Endothelial cell of umbilical vein (primary cell): ENCODE data around the gene DCUN1D1. TPM values are rescaled to one million over a fixed set of nuclear protein-coding genes. Genes with fewer than 3 reads are reported as not detected.

Source experiments
- BruUV-seq: library from RNA; stranded (reverse); fragments of 400-500 nt; replicated peaks from 2 replicates; lab custom pipeline; 2021; lab: Mats Ljungman, UMichigan
- CTCF ChIA-PET: fragments of 300-600, 350-600 bp; sonication (Branson Sonifier 250); formaldehyde crosslinking; loops from one replicate; lab custom pipeline; 2021; ENCODE audit warnings: antibody characterized with exemption, inconsistent platforms; lab: Charles Lee
- POLR2A ChIA-PET: fragments of 300-600, 350-600 bp; sonication (Branson Sonifier 250); formaldehyde crosslinking; loops from one replicate; lab custom pipeline; 2021; ENCODE audit warnings: antibody characterized with exemption, inconsistent platforms; lab: Charles Lee
- DNase-seq: peaks from one replicate; pipeline ENCODE4 v3.0.0-alpha.2; 2011; ENCODE audit warnings: low read depth, low spot score
- FAIRE-seq: peaks from 2 replicates; lab custom pipeline; 2011; peaks lifted over from hg19 to GRCh38; lab: Jason Lieb, UNC
- H2AFZ ChIP-seq: 2 replicates; pipeline ENCODE4 v1.6.0; 2012; ENCODE audit warnings: low read depth, low read length, control low read depth, inconsistent platforms
- H3K27ac ChIP-seq: 2 replicates; pipeline ENCODE4 v1.5.1; 2011; ENCODE audit warnings: low read depth, mild to moderate bottlenecking, control low read depth, low read length, moderate library complexity; ENCODE audit not compliant: insufficient read depth
- H3K27me3 ChIP-seq, 2 experiments: 2 replicates each; pipeline versions ENCODE4 v1.6.0 to v1.6.1; 2011; ENCODE audit warnings: low read length in 2 of 2, mixed read lengths in 1 of 2; ENCODE audit not compliant: control insufficient read depth in 2 of 2, insufficient read depth in 2 of 2
- H3K36me3 ChIP-seq, 2 experiments: 2 replicates in 1 of 2; 3 replicates in 1 of 2; pipeline ENCODE4 v1.5.1; 2011; ENCODE audit warnings: low read length in 2 of 2, mild to moderate bottlenecking in 1 of 2, moderate library complexity in 1 of 2; ENCODE audit not compliant: control insufficient read depth in 2 of 2, insufficient read depth in 2 of 2; ENCODE audit errors: extremely low read depth in 1 of 2
- H3K4me1 ChIP-seq: 3 replicates; pipeline ENCODE4 v1.5.1; 2011; ENCODE audit warnings: mild to moderate bottlenecking, low read length; ENCODE audit not compliant: control insufficient read depth, insufficient read depth; ENCODE audit errors: extremely low read depth
- H3K4me2 ChIP-seq: 2 replicates; pipeline ENCODE4 v1.6.1; 2011; ENCODE audit warnings: low read length, control low read depth, mixed read lengths; ENCODE audit not compliant: insufficient read depth
- H3K4me3 ChIP-seq, 3 experiments: fragments of 200-600 bp in 1 of 3; sonication (generic), shearing (Covaris generic) in 1 of 3; replicated peaks in 1 of 3; 2 replicates each; pipeline ENCODE4 v1.5.1; 2011 to 2016; ENCODE audit warnings: control low read depth in 3 of 3, low read length in 3 of 3, mild to moderate bottlenecking in 2 of 3, inconsistent platforms in 1 of 3, low read depth in 1 of 3, moderate library complexity in 1 of 3; ENCODE audit not compliant: insufficient read depth in 1 of 3
- H3K79me2 ChIP-seq: 2 replicates; pipeline ENCODE4 v1.6.0; 2012; ENCODE audit warnings: low read length, inconsistent platforms; ENCODE audit not compliant: control insufficient read depth, insufficient read depth
- H3K9ac ChIP-seq: replicated peaks from 2 replicates; pipeline ENCODE3; 2011; ENCODE audit warnings: low read length, control low read depth; ENCODE audit not compliant: insufficient read depth; ENCODE audit errors: extremely low read depth
- H3K9me1 ChIP-seq: replicated peaks from 3 replicates; pipeline ENCODE4 v1.6.0; 2011; ENCODE audit warnings: mild to moderate bottlenecking, low read length; ENCODE audit not compliant: control insufficient read depth, insufficient read depth; ENCODE audit errors: extremely low read depth
- H3K9me3 ChIP-seq: replicated peaks from 2 replicates; pipeline ENCODE4 v1.5.1; 2012; ENCODE audit warnings: low read length, inconsistent platforms; ENCODE audit not compliant: control insufficient read depth, insufficient read depth
- H4K20me1 ChIP-seq: replicated peaks from 2 replicates; pipeline ENCODE3; 2011; ENCODE audit warnings: mild to moderate bottlenecking, low read length; ENCODE audit not compliant: control insufficient read depth, insufficient read depth; ENCODE audit errors: extremely low read depth
- CTCF ChIP-seq, 2 donors: IDR thresholded peaks; 1 replicate in 1 of 2; 2 replicates in 1 of 2; pipeline ENCODE4 v1.5.1; 2011; ENCODE audit warnings: low read length in 2 of 2, mild to moderate bottlenecking in 2 of 2, moderate library complexity in 2 of 2, control low read depth in 1 of 2, inconsistent platforms in 1 of 2, low read depth in 1 of 2; ENCODE audit not compliant: insufficient read depth in 1 of 2; ENCODE audit errors: extremely low read depth in 1 of 2
- EZH2 ChIP-seq: IDR thresholded peaks from 2 replicates; pipeline ENCODE4 v1.6.1; 2012; ENCODE audit warnings: borderline replicate concordance, low read depth, mild to moderate bottlenecking, moderate library complexity, low read length, inconsistent platforms; ENCODE audit not compliant: severe bottlenecking
- FOS ChIP-seq: IDR thresholded peaks from 2 replicates; pipeline ENCODE4 v1.6.1; 2011; ENCODE audit warnings: mild to moderate bottlenecking, low read length, moderate library complexity, borderline replicate concordance; ENCODE audit not compliant: insufficient read depth
- GATA2 ChIP-seq: IDR thresholded peaks from 2 replicates; pipeline ENCODE4 v1.7.0; 2011; ENCODE audit warnings: low read depth, mild to moderate bottlenecking, moderate library complexity, mixed read lengths, low read length; ENCODE audit not compliant: insufficient read length, insufficient read depth
- JUN ChIP-seq: IDR thresholded peaks from 2 replicates; pipeline ENCODE4 v1.6.1; 2011; ENCODE audit warnings: borderline replicate concordance, low read depth; ENCODE audit not compliant: insufficient read length, insufficient read depth
- MAX ChIP-seq: IDR thresholded peaks from 2 replicates; pipeline ENCODE4 v1.6.1; 2011; ENCODE audit not compliant: insufficient read depth, insufficient read length
- MYC ChIP-seq: IDR thresholded peaks from one replicate; pipeline ENCODE4 v1.6.1; 2011; ENCODE audit warnings: mild to moderate bottlenecking, low read depth, low read length
- POLR2A ChIP-seq: IDR thresholded peaks from 2 replicates; pipeline ENCODE4 v1.6.1; 2012; ENCODE audit warnings: low read depth, mild to moderate bottlenecking, control low read depth, low read length
- POLR2AphosphoS5 ChIP-seq: IDR thresholded peaks from 2 replicates; pipeline ENCODE4 v1.6.1; 2012; ENCODE audit warnings: low read depth, mild to moderate bottlenecking, control low read depth, low read length, moderate library complexity; ENCODE audit not compliant: insufficient read depth
- dilution Hi-C: fragments of 300-500 bp; cut with MboI; formaldehyde crosslinking; loops from one replicate; pipeline ENCODE4 v1.15.0; 2019; ENCODE audit warnings: low sequenced_read_pairs; ENCODE audit not compliant: extremely low pct_ligation_motif_present
- intact Hi-C: fragments of 100-400 bp; cut with micrococcal nuclease; formaldehyde crosslinking; loops from one replicate; pipeline ENCODE4 v1.10.0; 2022
- polyA plus RNA-seq, 4 experiments: library from polyadenylated mRNA; depleted of rRNA in 3 of 4; stranded (reverse) in 3 of 4; unstranded in 1 of 4; fragments of >200 nt; gene quantifications; 2 replicates each; pipeline versions ENCODE4 v1.2.1 to v1.2.3, GENCODE V29; 2011 to 2012; ENCODE audit warnings: missing spikeins in 1 of 4
- total RNA-seq: library from RNA; stranded (reverse); gene quantifications from 2 replicates; pipeline ENCODE4 v1.2.3, GENCODE V29; 2021

DCUN1D1 gene
- total and polyA plus RNA-seq, 2 donors (not counting 3 experiments of a cell fraction or from before 2014, with no cell fraction given) = 4.9 to 41.3 TPM

GRCh38 chr3:182925944-182926337 is 54.4 kb downstream of the DCUN1D1 start:
- Histone ChIP-seq H3K9me3 (no peaks in the 10 kb centered on the region), H3K79me2 (no peaks in the 10 kb centered on the region), H2AFZ (no peak overlapping the region), H3K9me1 (no peaks in the 10 kb centered on the region), H3K27ac (no peak overlapping the region), H3K4me3 (no peak overlapping the region), H3K4me2 (no peak overlapping the region), H3K4me1 (no peaks in the 10 kb centered on the region), H3K36me3 (no peaks in the 10 kb centered on the region), H3K27me3 (no peaks in the 10 kb centered on the region), H3K9ac (no peak overlapping the region), H4K20me1 (no peaks in the 10 kb centered on the region)
- intact Hi-C loops (no loop called here), dilution Hi-C loops (no loop called here)
- TF ChIP-seq CTCF (IDR thresholded peaks at IDR 0.05; ENCODE audit: extremely low read depth in 1 of 2, insufficient read depth in 1 of 2, low read depth in 1 of 2, low read length in 2 of 2) (no peak), POLR2AphosphoS5 (no peak), MYC (no peak), EZH2 (no peak), FOS (no peak), GATA2 (no peak), MAX (no peak), JUN (no peak), POLR2A (no peak)
- DNase-seq = no peak
- ChIA-PET CTCF (interaction anchor here (1.2 to 1.4 kb wide), 2 partner anchors 9 to 11 kb away, joined by 3 to 4 read pairs; no protein-coding TSS in a partner anchor), POLR2A (no interaction called here)
- BruUV-seq = no TSS peak
- FAIRE-seq = no peak
